GM19395 (cell line): ENCODE measurements around the gene CACNA1I.

Experiments used
- ATAC-seq: cut with Tn5 transposase; IDR thresholded peaks from one replicate; pipeline ENCODE4 v1.9.1; 2021; ENCODE audit warnings: mild to moderate bottlenecking, moderate library complexity; ENCODE audit not compliant: unreplicated experiment

CACNA1I gene

GRCh38 chr22:39595622-39596172, 25.1 kb downstream of the CACNA1I start:
- ATAC-seq: no peak

- ATAC-seq: no peak
Observed at GRCh38 chr22:39596601-39597000, 26.0 kb downstream of the CACNA1I start.

DNA sequence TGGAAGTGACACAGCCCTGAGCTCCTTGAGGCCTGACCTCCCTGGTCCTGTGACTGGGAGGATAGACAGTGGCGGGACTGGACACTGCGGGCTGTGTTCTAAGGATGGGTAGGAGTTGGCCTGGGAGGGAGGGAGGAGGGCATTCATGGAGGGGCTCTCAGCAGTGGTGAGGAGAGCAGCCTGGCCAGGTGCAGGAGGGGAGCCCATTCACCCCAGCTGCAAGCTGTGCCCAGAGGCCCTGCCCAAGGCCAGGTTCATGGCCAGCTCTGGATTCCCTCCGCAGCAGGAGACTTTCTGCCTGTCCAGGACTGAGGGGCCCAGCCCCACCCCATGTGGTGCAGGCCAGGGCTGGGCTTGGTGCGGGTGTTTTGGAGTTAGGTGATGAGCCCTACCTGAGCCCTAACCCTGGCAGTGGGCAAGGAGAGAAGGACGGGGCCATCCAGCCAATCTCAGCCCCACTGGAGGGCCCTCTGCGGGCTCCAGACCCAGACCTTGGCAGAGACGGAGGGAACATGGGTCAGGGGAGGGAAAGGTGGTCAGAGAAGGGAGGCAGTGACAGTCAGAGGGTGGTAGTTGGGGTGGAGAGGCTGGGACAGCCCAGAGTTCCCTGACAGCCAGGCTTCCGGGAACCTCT, 26.8 kb downstream of the CACNA1I start:
- no peak for ATAC-seq

DNA sequence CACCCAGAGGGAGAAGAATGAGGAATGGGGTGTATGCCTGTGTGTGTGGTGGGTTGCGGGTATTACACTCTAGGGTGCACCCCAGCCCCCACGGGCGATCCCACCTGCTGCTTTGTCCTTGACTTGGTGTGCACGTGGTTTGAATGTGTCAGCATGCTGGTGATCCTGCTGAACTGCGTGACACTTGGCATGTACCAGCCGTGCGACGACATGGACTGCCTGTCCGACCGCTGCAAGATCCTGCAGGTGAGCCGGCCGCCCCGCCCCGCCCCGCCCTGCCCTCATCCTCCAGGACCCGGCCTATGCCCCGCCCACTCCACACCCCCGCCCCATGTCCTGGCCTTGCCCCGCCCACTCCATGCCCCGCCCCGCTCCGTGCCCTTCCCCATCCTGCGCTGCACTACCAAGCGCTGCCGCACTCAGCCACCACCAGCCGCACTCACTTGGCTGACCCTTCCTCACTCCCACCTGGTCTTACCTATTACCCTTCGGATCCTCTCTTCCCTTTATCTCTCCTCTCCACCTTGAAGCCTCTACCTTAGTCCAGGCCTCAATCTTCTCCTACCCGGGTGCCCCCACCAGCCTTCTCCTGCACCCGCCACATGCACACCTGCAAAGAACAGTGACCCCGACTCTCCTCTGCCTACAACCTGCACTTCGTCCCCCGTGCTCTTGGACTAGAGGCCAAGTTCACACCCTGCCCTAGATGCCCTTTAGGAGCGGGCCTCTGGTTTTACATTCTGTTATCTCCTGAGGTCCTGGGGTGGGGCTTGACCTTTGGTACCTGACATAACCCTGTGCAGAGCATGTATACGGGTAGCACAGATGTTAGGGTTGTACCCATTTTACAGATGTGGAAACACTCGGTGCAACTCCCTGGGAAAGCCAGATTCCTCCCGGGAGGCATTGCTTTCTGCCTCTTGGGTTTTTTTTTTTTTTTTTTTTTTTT, 27.7 kb downstream of the CACNA1I start:
- ATAC-seq: no peak

DNA sequence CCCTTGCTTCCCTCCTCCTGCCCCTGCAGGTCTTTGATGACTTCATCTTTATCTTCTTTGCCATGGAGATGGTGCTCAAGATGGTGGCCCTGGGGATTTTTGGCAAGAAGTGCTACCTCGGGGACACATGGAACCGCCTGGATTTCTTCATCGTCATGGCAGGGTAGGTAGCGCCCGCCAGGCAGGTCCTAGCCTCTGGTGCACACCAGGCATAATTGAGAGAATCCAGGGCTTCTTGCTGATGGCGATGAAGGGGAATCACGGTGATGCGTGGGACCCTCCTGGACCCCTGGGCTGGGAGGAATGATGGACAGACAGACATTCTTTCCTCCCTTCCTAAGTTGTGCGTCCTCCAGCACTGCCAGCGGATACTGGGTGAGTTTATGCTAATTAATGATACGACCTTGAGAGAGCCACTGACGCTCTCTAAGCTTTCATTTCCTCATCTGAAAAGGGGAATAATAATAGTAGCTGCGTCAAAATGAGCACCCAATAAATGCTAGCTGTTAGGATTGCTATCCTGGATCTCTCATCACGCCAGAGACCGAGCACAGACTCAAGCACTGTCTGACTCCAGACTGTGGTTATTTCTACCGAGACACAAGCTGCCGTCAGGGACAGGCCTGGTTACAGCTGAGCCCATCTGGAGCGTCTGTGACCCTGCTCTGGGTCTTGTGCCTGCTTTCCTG, 30.1 kb downstream of the CACNA1I start:
- no peak for ATAC-seq

GRCh38 chr22:39601180-39601535, 30.6 kb downstream of the CACNA1I start:
- ATAC-seq: no peak

DNA sequence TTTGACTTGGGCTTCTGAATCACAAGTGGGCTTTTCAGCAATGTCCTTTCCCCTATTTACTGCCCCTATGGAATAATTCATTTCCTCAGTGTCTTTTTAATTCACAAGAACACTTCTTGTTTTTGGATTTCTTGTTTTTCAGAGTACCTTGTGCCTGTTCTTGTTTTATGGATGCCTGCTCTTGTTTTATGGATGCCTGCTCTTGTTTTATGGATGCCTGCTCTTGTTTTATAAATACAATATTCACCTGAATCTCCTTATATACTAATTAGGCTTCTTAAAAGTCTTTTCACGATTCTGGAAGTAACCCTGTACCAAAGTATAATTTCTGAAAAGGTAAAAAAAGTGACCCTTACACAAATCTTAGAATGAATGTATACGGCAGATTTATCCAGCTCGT, 32.8 kb downstream of the CACNA1I start:
- no peak for ATAC-seq

GRCh38 chr22:39610246-39610645, 39.7 kb downstream of the CACNA1I start:
- ATAC-seq: no peak

DNA sequence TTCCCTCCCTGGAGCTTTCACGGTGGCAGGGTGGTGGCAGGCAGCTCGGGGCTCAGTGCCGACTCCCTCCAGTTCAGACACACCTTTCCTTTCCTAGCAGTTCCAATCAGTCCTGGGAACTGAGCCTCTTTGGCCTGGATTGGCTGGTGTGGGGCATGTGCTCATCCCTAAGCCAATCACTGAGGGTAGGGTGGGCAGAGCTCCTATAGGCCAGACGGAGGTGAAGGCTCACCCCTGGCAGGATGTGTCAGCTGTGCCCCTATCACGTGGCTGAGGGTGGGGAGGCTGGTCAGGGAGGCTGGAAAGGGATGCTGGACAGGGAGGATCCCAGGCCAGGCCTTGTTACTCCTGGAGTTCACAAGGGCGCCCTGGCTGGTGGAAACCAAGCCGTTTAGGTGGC, 40.2 kb downstream of the CACNA1I start:
- no peak for ATAC-seq

- no peak for ATAC-seq
Observed at GRCh38 chr22:39611360-39611759, 40.8 kb downstream of the CACNA1I start.

DNA sequence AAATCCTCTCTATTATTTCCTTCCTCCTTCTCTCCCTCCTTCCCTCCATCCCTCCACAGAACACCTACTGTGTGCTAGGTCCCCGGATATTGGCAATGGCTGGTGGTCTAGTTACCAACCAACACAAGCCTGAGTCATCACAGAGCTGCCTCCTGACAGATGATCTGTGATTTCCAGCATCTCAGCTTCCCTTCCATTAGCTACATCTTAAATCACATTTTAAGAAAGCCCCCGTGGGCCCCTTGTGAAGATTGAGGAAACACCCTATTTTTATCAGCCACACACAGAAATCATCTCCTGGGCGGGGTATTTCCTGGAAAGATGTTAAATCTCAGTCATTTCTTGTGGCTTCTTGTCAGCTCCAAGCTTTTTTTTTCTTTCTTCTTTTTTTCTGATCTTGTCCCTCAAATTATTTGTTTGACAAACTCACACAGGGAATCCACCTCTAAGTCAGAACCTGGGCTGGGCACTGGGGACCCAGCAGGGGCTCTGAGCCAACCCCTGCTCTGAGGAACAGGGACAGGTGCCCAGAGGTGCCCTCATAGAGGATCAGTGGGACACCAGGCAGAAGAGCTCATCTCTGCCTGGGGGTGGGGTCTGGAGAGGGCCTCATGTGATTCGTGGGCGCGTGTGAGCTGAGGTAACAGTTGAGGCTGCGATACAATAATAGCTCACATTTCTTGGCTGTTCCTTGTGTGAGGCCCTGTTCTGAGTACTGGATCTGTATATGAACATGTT, 42.4 kb downstream of the CACNA1I start:
- ATAC-seq: no peak

- ATAC-seq: no peak
Observed at GRCh38 chr22:39613549-39613921, 43.0 kb downstream of the CACNA1I start.

- no peak for ATAC-seq
Observed at GRCh38 chr22:39614442-39614841, 43.9 kb downstream of the CACNA1I start.

GRCh38 chr22:39616051-39616450, 45.5 kb downstream of the CACNA1I start:
- no peak for ATAC-seq

DNA sequence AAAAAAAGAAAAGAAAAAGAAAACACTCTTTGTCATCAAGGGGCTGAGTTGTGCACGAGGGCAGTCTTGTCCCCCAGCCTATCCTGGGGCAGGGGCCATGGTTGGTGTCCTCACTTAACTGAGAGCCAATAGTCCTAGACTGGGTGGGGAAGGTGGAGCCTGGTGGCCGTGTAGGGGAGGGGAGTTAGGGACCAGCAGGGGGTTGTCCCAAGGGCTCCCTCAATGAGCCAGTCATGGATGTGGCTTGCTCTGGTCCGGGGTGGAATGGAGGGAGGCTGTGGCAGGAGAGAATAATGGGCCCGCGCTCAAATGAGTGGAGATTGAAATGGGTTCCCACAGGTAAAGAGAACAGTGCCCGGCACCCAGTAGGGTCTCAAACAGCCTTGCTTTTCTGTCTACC, 46.2 kb downstream of the CACNA1I start:
- no peak for ATAC-seq

DNA sequence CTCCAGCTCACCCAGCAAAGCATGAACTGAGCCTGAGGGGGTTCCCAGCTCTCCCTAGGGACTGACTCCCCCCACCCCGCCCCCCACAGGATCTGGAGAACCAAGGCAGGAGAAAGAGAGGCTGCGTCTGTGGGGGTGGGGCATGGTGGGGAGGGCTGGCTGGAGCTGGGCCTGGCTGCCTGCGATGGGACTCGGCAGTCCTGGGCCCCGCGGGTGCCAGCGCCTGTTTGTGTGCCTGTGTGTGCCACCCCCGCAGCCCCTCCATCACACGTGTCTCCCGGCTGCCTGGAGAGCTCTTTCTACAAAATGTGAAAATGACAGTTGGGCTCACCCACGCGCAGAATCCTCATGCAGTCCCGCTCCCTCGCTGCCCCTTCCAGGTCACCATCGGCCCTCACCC, 46.8 kb downstream of the CACNA1I start:
- no peak for ATAC-seq

DNA sequence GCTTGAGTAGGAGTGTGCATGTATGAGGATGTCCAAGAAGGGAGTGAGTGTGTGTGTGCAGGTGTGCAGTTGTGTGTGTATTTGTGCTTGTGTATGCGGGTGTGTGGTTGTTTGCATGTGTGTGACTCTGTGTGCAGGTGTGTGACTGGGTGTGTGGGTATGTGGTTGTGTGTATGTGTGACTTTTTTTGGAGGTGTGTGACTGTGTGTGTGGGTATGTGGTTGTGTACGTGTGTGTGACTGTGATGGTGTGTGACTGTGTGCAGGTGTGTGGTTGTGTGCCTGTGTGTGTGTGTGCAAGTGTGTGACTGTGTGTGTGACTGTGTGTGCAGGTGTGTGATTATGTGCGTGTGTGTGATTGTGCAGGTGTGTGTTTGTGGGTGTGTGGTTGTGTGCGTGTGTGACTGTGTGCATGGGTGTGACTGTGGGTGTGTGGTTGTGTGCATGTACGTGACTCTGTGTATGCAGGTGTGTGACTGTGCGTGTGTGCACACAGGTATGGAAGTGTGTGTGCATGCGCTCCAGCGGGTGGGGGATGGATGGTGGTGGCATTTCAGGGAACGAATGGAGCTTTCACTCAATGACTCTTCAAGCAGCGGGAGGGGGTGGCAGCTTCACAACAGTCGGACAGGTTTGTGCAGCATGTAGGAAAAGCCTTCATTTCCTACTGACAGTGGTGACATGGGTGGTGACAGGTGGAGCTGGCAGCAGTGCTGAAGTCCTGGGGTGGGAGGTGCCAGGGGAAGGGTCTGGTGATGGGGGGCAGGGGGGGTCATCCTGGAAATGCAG, 47.6 kb downstream of the CACNA1I start:
- no peak for ATAC-seq

- no peak for ATAC-seq
Observed at GRCh38 chr22:39618996-39619530, 48.5 kb downstream of the CACNA1I start.

DNA sequence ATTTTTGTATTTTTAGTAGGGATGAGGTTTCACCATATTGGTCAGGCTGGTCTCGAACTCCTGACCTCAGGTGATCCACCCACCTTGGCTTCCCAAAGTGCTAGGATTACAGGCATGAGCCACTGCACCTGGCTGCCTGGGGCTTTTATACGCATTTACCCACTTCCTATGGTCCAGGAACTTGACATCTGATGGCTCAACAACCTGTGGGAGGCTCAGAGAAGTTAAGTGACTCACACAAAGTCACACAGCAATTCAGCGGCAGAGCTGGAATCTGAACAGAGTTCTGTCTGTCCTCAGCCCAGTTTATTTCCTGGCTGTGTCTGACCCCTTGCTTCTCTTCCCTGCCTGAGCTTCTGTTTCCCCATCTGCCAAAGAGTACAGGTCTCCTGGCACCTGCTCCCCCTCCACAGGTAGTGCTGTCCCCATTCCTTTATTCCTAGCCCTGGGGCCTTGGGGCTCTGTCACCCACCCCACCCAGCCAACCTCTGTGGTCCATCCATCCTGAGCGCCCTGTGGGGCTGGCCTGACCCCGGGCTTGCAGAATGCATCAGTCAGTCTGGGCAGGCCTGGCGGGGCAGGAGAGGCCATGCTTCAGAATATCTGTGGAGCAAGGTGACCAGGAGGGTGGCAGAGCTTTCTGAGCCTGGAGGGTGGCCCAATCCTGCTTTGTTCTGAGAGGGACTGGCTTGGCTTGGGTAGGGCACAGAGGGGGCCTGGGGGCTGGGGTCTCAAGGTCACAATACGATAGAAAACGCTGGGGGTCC, 50.6 kb downstream of the CACNA1I start:
- ATAC-seq: no peak
